GM21576 (cell line): ENCODE data around the gene NELFE.
"Not testable (repeated sequence)": the region's sequence is repeated elsewhere in the genome, so short reads cannot be mapped to it uniquely, and the experiment has no call there.

ENCODE experiments used
- ATAC-seq: cut with Tn5 transposase; IDR thresholded peaks from one replicate; pipeline ENCODE4 v1.9.1; 2021; ENCODE audit warnings: mild to moderate bottlenecking, moderate library complexity; ENCODE audit not compliant: unreplicated experiment

NELFE gene

GRCh38 chr6:31976065-31976464 is 17.3 kb upstream of the NELFE start:
- not testable (repeated sequence) for ATAC-seq

GRCh38 chr6:31972709-31973350 is 14.1 kb upstream of the NELFE start:
- ATAC-seq, result no peak

- ATAC-seq, result peak; percentile 75
Observed at GRCh38 chr6:31971993-31972708, 13.4 kb upstream of the NELFE start, which contains the start of gene DXO. DXO (minus strand) TSS chr6:31972138; CDS start chr6:31971675, 463 bp downstream.

GRCh38 chr6:31971279-31971992 is 12.7 kb upstream of the NELFE start:
- ATAC-seq, result no peak

GRCh38 chr6:31970604-31971271 is 12.0 kb upstream of the NELFE start:
- ATAC-seq, result no peak

GRCh38 chr6:31969712-31970603 is 11.2 kb upstream of the NELFE start:
- no peak for ATAC-seq

GRCh38 chr6:31968791-31969711 is 10.3 kb upstream of the NELFE start:
- no peak for ATAC-seq

- no peak for ATAC-seq
Observed at GRCh38 chr6:31968326-31968725, 9.6 kb upstream of the NELFE start.

GRCh38 chr6:31967926-31968320 is 9.2 kb upstream of the NELFE start:
- no peak for ATAC-seq

GRCh38 chr6:31966997-31967925 is 8.5 kb upstream of the NELFE start:
- no peak for ATAC-seq

- ATAC-seq, result no peak
Observed at GRCh38 chr6:31966506-31966905, 7.7 kb upstream of the NELFE start.

GRCh38 chr6:31965700-31966099 is 6.9 kb upstream of the NELFE start:
- ATAC-seq, result no peak

- ATAC-seq, result no peak
Observed at GRCh38 chr6:31963921-31964320, 5.2 kb upstream of the NELFE start.

- no peak for ATAC-seq
Observed at GRCh38 chr6:31961616-31962015, 2.8 kb upstream of the NELFE start.

- ATAC-seq, result peak; percentile 5
Observed at GRCh38 chr6:31958412-31958740, 395 bp downstream of the NELFE start.

GRCh38 chr6:31956796-31957195 is 2.0 kb downstream of the NELFE start:
- ATAC-seq, result no peak

- ATAC-seq, result no peak
Observed at GRCh38 chr6:31954511-31954910, 4.3 kb downstream of the NELFE start.

GRCh38 chr6:31952890-31953289 is 5.9 kb downstream of the NELFE start:
- ATAC-seq, result no peak
